Osteocyte (in vitro differentiated cells): ENCODE data around the gene ABCF1. TPM values are rescaled to one million over a fixed set of nuclear protein-coding genes. Genes with fewer than 3 reads are reported as not detected.

Experiments used
- DNase-seq: peaks from one replicate; pipeline ENCODE4 v3.0.0; 2021; ENCODE audit warnings: mixed read lengths; ENCODE audit not compliant: unreplicated experiment; ENCODE audit errors: extremely low spot score
- H3K27ac Mint-ChIP-seq: one replicate; pipeline ENCODE4 v1.8.0; 2021; ENCODE audit warnings: mild to moderate bottlenecking, mixed read lengths; ENCODE audit not compliant: unreplicated experiment
- H3K27me3 Mint-ChIP-seq: one replicate; pipeline ENCODE4 v1.8.0; 2021; ENCODE audit warnings: mixed read lengths; ENCODE audit not compliant: unreplicated experiment
- H3K36me3 Mint-ChIP-seq: one replicate; pipeline ENCODE4 v1.8.0; 2021; ENCODE audit warnings: mixed read lengths; ENCODE audit not compliant: unreplicated experiment
- H3K4me1 Mint-ChIP-seq: one replicate; pipeline ENCODE4 v1.8.0; 2021; ENCODE audit warnings: mixed read lengths; ENCODE audit not compliant: unreplicated experiment
- H3K4me3 Mint-ChIP-seq: one replicate; pipeline ENCODE4 v1.8.0; 2021; ENCODE audit warnings: mild to moderate bottlenecking, moderate library complexity, mixed read lengths; ENCODE audit not compliant: unreplicated experiment
- H3K9me3 Mint-ChIP-seq: one replicate; pipeline ENCODE4 v1.8.0; 2021; ENCODE audit warnings: mixed read lengths; ENCODE audit not compliant: unreplicated experiment
- total RNA-seq: library from RNA; stranded (reverse); gene quantifications from 2 replicates; pipeline ENCODE4 v1.2.1, GENCODE V29; 2021
- TF ChIP-seq, protein P1 (sequence below): fragments of 200-600 bp; sonication (generic); IDR thresholded peaks from 2 replicates; pipeline ENCODE4 v1.5.0; 2021; ENCODE audit warnings: antibody characterized with exemption, mild to moderate bottlenecking, moderate library complexity

Gene ABCF1
- total RNA-seq, 1 donor from 2014 or later, result 70.5 TPM

DNA sequence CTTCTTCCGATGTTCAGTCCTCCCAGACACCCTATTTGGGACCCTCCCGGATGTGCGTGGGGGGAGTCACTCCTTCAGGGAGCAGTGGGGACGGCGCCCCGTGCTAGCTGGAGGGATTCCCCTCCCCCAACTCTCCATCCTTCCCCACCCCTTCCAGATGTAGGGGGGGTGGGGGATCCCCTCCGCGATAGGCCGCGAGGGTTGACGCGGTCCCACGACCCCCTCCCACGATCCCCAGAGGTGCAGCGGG is 15.5 kb upstream of the ABCF1 start:
- peaks cover 31% of the 10 kb centered on the region for H3K36me3 Mint-ChIP-seq
- no peaks in the 10 kb centered on the region for H3K9me3 Mint-ChIP-seq
- TF ChIP-seq, protein P1, sequence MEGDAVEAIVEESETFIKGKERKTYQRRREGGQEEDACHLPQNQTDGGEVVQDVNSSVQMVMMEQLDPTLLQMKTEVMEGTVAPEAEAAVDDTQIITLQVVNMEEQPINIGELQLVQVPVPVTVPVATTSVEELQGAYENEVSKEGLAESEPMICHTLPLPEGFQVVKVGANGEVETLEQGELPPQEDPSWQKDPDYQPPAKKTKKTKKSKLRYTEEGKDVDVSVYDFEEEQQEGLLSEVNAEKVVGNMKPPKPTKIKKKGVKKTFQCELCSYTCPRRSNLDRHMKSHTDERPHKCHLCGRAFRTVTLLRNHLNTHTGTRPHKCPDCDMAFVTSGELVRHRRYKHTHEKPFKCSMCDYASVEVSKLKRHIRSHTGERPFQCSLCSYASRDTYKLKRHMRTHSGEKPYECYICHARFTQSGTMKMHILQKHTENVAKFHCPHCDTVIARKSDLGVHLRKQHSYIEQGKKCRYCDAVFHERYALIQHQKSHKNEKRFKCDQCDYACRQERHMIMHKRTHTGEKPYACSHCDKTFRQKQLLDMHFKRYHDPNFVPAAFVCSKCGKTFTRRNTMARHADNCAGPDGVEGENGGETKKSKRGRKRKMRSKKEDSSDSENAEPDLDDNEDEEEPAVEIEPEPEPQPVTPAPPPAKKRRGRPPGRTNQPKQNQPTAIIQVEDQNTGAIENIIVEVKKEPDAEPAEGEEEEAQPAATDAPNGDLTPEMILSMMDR, result no peak
- no peaks in the 10 kb centered on the region for H3K27me3 Mint-ChIP-seq
- DNase-seq, result no peak
- H3K4me3 Mint-ChIP-seq, result peak overlapping the region; percentile 97
- peaks cover 28% of the 10 kb centered on the region for H3K4me1 Mint-ChIP-seq
- H3K27ac Mint-ChIP-seq, result peak overlapping the region; percentile 99

DNA sequence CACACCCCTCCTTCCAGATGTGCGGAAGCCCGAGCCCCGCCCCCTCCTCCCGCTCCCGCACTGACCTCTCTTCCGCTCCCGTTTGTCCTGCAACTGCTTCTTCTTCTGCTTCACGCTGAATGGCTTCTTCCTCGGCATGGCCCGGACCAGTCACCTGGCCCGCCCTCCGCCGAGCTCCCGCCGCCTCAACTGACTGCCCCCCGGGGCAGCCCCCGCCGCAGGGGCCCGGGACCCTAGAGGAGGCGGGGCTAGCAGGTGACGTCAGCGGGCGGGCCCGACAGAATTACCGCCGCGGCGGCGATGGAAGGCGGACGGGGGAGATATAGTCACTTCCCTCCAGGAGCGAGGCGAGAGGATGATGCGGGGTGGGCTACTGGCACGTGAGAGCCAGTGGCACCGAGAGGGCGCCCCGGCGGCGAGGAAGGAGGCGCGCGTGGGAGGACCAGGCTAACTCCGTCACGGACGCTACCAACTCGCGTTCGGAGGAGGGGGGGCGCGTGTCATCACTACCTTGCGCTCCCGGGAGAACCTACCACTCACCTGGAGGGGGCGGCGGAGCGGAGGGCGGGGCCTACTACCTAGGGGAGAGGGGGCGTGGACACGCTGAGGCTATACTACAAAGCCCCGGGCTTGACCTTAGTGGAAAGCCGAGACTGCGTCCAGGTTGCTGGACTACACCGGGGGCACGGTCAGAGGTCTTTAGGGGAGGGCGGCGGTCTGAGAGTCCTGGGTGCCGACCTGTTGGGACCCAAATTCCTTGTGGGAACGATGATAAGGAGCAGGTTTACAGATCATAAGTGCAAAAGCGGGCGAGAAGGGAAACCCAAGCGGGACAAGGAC is 15.0 kb upstream of the ABCF1 start, which contains the start of gene GNL1:
TSS of gene GNL1 (minus strand) at position 424 of the 840 bp plus-strand sequence. CDS start at position 138, 286 bp downstream.
- no peaks in the 10 kb centered on the region for H3K9me3 Mint-ChIP-seq
- peak within 1 kb of the TSS; percentile 99 for H3K27ac Mint-ChIP-seq
- H3K4me3 Mint-ChIP-seq, result peak within 1 kb of the TSS; percentile 97
- H3K36me3 Mint-ChIP-seq, result peaks cover 27% of the 10 kb centered on the region
- H3K4me1 Mint-ChIP-seq, result peaks cover 28% of the 10 kb centered on the region
- TF ChIP-seq, protein P1, result no peak
- H3K27me3 Mint-ChIP-seq, result no peaks in the 10 kb centered on the region
- peak; percentile 97 for DNase-seq

DNA sequence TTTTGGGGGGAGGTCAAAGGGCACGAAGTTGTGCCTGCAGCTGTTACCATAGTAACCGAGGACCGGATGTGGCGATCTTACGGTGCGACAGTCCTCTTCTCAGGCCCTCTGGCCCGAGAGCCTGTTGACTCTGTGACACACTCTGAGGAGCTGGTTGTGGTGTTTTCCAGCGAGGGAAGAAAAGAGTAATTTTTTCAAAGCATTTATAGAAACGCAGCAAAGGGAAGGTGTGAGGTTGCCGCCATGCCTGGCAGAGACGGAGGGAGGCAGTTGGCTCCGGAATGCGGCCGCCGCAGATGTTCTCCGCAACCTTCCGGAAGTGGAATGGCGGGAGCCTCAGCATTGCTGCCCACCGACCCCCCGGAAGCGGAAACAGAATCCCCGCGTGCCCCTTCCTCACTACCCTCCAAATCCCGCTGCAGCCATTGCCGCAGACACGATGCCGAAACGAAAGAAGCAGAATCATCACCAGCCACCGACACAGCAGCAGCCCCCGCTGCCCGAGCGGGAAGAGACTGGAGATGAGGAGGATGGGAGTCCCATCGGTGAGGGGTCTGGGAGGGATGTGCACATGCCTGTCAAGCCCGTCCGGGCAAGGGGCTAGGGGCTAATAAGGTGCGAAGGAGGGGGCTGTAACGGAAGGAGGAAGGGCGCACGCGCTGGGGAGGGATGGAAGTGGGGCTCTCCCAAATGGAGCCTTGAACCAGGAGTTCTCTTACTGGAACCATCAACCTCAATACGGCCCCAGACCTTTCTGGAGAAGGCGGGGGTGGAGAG is 14.1 kb upstream of the ABCF1 start, which contains the start of gene PRR3:
TSS of gene PRR3 (plus strand) at position 390 of the 777 bp plus-strand sequence. CDS start at position 440, 50 bp downstream.
- H3K9me3 Mint-ChIP-seq, result no peaks in the 10 kb centered on the region
- H3K27me3 Mint-ChIP-seq, result no peaks in the 10 kb centered on the region
- peak within 1 kb of the TSS; percentile 97 for H3K4me3 Mint-ChIP-seq
- H3K4me1 Mint-ChIP-seq, result peaks cover 28% of the 10 kb centered on the region
- H3K36me3 Mint-ChIP-seq, result peaks cover 28% of the 10 kb centered on the region
- peak within 1 kb of the TSS; percentile 99 for H3K27ac Mint-ChIP-seq
- peak; percentile 94 for DNase-seq
- TF ChIP-seq, protein P1, result no peak

DNA sequence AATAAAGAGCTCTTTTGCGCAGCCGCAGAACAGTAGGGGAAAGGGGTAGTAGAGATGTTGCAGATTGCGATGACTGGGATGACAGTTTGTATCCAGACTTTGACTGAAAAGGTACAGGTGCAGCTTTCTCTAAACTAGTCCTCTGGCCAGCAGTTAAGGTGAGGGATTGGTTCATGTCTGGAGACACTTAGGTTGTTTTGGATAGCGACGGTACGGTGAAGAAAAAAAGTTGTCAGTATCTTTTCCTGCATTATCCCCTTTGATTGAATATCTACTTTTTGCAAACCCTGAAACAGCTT is 13.6 kb upstream of the ABCF1 start:
- Mint-ChIP-seq H3K36me3 (peaks cover 27% of the 10 kb centered on the region), H3K9me3 (no peaks in the 10 kb centered on the region), H3K4me1 (peaks cover 28% of the 10 kb centered on the region), H3K27ac (peak overlapping the region; percentile 99), H3K4me3 (peak overlapping the region; percentile 97), H3K27me3 (no peaks in the 10 kb centered on the region)
- no peak for DNase-seq
- TF ChIP-seq, protein P1, result no peak

DNA sequence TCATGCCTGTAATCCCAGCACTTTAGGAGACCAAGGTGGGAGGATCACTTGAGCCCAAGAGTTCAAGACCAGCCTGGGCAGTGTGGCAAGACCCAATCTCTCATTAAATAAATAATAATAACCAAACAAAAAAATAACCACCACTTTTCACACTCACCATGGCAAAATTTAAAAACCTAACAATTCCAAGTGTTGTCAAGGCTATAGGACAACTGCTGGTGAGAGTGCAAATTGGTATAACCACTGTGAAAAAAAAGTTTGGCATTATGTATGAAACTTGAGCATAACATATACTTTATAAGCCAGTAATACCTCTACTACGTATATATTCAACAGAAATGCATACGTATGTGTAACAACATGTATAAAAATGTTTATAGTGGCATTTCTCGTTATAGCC is 10.3 kb upstream of the ABCF1 start:
- H3K36me3 Mint-ChIP-seq, result peaks cover 22% of the 10 kb centered on the region

More for the DNA sequence above, 10.3 kb upstream of the ABCF1 start:
- Mint-ChIP-seq H3K27me3 (no peaks in the 10 kb centered on the region), H3K4me3 (no peak overlapping the region), H3K27ac (no peak overlapping the region), H3K4me1 (peaks cover 17% of the 10 kb centered on the region), H3K9me3 (no peaks in the 10 kb centered on the region)
- TF ChIP-seq, protein P1, result no peak
- DNase-seq, result no peak
